ENCODE data around the gene FREM2.

Gene FREM2

DNA sequence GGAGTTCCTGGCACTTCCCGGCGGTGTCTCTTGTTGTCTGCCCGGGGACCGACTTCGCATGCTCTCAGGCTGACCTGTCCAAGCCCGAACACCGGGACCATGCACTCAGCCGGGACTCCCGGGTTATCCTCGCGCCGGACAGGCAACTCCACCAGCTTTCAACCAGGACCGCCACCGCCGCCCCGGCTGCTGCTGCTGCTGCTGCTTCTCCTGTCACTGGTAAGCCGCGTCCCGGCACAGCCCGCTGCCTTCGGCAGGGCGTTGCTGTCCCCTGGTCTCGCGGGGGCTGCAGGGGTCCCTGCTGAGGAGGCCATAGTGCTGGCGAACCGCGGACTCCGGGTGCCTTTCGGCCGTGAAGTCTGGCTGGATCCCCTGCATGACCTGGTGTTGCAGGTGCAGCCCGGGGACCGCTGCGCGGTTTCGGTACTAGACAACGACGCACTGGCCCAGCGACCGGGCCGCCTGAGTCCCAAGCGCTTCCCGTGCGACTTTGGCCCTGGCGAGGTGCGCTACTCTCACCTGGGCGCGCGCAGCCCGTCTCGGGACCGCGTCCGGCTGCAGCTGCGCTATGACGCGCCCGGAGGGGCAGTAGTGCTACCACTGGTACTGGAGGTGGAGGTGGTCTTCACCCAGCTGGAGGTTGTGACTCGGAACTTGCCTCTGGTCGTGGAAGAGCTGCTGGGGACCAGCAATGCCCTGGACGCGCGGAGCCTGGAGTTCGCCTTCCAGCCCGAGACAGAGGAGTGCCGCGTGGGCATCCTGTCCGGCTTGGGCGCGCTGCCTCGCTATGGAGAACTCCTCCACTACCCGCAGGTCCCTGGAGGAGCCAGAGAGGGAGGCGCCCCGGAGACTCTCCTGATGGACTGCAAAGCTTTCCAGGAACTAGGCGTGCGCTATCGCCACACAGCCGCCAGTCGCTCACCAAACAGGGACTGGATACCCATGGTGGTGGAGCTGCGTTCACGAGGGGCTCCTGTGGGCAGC is 661 bp downstream of the FREM2 start:
- DNase-seq = no peak

DNA sequence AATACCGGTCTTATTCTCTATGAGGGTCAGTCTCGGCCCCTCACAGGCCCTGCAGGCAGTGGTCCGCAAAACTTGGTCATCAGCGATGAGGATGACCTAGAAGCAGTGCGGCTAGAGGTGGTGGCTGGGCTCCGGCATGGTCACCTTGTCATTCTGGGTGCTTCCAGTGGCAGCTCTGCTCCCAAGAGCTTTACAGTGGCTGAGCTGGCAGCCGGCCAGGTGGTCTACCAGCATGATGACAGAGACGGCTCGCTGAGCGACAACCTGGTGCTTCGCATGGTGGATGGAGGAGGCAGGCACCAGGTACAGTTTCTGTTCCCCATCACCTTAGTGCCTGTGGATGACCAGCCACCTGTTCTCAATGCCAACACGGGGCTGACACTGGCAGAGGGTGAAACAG is 1.8 kb downstream of the FREM2 start:
- DNase-seq = no peak

DNA sequence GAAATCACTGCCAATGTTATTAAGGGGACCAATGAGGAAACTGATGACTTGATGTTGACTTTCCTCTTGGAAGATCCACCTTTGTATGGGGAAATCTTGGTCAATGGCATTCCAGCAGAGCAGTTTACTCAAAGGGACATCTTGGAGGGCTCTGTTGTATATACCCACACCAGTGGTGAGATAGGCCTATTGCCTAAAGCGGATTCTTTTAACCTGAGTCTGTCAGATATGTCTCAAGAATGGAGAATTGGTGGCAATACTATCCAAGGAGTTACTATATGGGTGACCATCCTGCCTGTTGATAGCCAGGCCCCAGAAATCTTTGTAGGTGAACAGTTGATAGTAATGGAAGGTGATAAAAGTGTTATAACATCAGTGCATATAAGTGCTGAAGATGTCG is 3.4 kb downstream of the FREM2 start:
- DNase-seq = no peak

DNA sequence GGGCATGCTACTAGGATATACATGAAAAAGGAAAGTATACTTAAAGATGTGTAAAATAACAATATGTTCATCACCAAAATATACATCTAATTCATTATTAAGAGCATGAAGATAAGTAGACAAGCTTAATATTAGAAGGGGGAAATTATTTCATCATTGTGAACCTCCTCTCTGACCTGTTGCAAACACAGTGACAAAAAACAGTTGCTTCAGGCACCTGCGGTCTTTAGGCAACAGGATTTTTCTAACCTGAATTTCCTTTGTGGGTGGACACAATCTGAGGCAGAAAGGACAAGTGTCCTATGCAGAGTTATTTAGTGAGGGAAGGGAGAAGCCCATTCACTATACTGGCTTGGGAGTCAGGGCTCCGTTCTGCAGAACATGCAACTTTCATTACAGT is 6.3 kb downstream of the FREM2 start:
- DNase-seq = no peak

DNA sequence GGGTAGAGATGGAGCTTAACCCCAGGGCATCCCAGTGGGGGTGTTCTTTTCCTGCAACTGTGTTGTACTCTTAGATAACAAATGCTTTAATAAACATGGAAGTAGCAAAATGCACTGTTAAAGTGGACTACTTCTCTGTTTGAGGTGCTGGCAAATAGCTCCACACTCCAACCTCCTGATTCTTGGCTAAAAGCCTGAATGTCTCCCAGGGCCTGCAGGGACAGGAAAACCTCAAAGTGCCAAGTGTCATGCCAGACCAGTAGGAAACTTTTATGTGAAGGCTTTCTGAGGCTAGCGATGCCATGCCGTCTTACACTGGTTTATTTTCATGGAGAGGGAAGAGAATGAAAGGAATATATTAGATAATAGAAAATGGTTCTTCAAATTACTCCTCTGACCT is 6.8 kb downstream of the FREM2 start:
- DNase-seq = no peak

- DNase-seq = no peak
Measured at GRCh38 chr13:38697197-38697596, 10.3 kb downstream of the FREM2 start.

DNA sequence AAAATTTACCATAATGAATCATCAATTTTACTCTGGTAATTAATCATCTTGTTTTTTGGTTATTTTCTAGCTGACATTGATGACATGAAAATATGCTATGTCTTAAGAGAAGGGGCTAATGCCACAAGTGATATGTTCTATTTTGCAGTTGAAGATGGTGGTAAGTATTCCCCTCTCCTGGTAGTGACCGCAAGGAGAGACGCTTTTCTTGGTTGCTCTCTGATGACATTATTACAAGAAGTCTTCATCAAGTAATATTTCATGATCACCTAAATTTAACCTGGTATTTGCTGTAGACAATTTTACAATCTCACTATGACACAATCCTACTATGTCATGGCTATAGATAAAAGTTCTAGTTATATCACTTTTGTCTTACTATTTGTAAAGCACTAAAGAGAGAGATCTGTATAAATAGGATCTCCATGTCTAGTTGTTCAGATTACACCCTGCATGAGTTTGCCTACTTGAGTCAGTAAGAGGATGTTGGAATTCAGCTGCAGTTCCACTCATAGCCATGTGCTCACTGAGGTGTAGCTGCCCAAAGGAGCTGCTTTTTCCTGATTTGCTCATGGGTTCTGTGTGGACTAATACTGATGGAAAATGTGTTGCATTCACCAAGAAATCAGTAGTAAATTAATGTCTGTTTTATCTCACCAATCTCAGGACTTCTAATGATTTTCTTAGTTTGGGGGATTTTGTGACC is 10.9 kb downstream of the FREM2 start:
- no peak for DNase-seq

DNA sequence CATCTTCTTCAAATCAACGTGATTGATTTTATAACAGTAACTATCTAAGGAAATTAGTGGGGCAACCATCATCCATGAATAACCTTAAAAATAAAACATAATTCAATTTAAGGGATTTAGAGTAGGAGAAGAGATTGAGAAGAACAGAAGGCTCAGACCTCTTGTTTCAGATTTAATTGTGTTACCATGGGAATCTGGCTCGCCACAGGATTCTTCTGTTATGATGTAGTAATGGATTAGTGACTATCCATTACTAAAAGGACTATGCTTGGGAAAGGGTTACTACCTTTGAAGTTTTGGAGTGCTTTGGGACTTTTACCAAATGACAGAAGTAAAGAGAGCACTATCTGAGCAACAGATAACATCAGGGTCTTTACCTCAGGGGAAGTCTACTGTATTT is 13.2 kb downstream of the FREM2 start:
- DNase-seq = no peak

- DNase-seq = no peak
Measured at GRCh38 chr13:38702669-38703068, 15.8 kb downstream of the FREM2 start.

- DNase-seq = no peak
Measured at GRCh38 chr13:38703255-38703654, 16.4 kb downstream of the FREM2 start.

- no peak for DNase-seq
Measured at GRCh38 chr13:38705365-38705764, 18.5 kb downstream of the FREM2 start.

DNA sequence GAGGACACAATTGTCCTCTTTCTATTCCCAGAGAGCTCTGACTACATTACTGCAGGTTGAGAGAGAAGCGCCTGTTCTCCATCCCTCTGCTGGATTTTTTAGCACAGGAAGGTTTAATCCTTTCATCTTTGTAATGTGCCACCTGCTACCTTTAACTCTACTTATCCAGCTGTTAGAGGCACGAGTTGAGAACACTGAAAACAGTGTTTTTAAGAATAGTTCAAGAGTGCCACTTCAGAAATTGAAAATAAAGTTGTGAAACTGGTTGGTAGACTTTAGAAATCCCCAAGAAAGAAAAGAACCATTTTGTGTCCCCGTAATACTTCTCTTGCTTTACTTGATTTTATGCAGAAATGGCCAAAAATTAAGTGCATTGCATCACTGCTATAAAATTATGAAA is 20.6 kb downstream of the FREM2 start:
- DNase-seq = no peak

DNA sequence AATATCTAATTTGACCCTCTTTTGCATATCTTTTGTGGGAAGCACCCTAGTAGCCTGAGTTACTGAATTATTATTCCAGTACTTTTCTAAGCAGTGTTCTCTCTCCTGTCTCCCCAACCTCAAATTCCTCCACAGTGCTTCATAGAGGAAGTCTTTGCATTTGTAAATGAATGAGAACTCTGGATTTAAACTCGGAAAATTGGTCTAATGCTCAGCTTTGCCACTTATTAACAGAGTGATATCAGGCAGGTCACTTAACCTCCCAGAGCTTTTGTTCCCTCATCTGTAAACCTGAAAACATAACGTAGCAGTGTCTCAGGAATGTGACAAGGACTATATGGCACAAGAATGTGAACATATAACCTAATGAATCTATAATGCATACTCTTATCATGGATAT is 26.2 kb downstream of the FREM2 start:
- no peak for DNase-seq

DNA sequence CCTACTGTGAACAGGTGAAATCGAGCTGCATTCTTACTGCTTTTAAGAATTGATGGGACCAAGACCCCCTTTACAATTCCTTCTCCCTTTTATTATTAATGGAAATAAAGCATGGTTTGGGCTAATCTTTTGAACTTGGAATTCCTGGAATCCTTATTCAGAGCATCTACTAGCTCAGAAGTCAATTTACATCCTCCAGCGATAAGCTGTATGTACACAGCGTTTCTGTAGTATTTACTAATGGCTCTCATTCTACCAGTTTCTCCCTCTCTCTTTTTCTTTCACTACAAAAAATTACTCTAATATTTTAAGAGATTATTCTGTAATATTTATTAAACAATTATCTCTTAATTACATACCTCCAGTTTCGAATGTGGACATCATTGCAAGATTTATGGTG is 31.5 kb downstream of the FREM2 start:
- DNase-seq = no peak

DNA sequence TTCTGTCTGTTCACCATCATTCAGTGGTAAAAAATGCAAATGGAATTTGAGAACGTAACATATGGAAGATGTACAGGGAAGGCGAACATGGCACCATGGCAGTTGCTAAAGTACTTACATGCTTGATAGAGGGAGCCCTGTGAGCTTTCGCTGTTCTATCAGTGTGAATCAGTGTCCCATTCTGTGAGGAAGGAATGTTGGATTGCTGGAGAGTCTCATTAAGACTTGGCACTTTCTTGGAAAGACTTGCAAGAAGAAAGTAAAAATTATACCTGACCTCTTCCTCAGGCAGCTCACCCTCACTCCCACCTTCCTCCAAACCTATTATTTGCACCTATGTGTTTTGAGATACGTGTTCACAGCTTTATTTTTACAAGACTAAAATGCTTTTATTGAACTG is 43.5 kb downstream of the FREM2 start:
- DNase-seq = no peak

- DNase-seq = no peak
Measured at GRCh38 chr13:38733146-38733545, 46.3 kb downstream of the FREM2 start.

GRCh38 chr13:38735665-38736440 is 49.0 kb downstream of the FREM2 start:
- DNase-seq = no peak

DNA sequence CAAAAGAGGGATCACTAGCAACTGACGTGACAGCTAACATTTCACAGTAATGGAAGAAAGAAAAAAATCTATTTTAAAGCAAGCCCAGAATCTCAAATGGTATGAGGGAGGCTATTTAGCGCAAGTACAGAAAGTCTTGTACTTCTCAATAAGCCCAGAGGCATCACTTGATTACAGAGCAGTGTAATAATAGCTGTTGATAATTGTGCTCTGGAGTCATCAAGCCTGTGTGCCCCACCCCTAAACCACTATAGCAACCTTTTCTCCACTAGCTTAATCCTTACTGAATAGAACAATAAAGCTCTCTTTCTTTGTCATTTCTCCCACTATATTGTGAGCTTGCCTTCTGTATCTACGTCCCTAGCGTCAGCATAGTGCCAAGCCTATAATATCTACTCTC is 56.6 kb downstream of the FREM2 start:
- no peak for DNase-seq

GRCh38 chr13:38752686-38753085 is 65.8 kb downstream of the FREM2 start:
- no peak for DNase-seq

- no peak for DNase-seq
Measured at GRCh38 chr13:38753878-38754277, 67.0 kb downstream of the FREM2 start.

DNA sequence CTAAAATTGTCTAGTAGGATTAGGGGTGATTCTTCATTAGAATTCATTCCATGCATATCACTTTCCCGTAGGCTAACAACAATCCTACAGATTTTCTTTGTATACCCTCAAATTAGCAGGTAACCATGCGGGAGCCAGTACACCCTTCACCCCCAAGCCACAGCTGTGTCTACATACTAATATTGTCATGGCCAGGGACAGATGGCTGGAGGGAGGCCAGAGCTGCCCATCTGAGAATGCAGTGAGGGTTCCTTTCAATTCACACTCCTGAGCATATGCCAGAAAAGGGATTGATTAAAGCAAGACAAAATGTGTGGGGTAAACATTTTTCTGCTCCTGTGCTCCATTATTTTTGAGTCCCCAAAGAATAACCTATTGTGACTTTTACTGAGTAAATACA is 68.9 kb downstream of the FREM2 start:
- no peak for DNase-seq

GRCh38 chr13:38758277-38758676 is 71.4 kb downstream of the FREM2 start:
- no peak for DNase-seq

GRCh38 chr13:38759390-38759789 is 72.5 kb downstream of the FREM2 start:
- DNase-seq = no peak

Measured in activated CD8-positive, alpha-beta memory T cell treated with anti-CD3 and anti-CD28 coated beads for 24 hours (primary cell).